COLO668 (cell line): ENCODE measurements around the gene GMPPB.
"Not testable (repeated sequence)": the region's sequence is repeated elsewhere in the genome, so short reads cannot be mapped to it uniquely, and the experiment has no call there.

Experiments used
- DNase-seq: peaks from one replicate; lab custom pipeline; 2025; ENCODE audit not compliant: unreplicated experiment; lab: John Stamatoyannopoulos, UW

The GMPPB gene

GRCh38 chr3:49694409-49695070, 29.2 kb downstream of the GMPPB start:
- DNase-seq: not testable (repeated sequence)

- not testable (repeated sequence) for DNase-seq
Observed at GRCh38 chr3:49691481-49691880, 32.3 kb downstream of the GMPPB start.

- DNase-seq: not testable (repeated sequence)
Observed at GRCh38 chr3:49690856-49691255, 32.9 kb downstream of the GMPPB start.

- not testable (repeated sequence) for DNase-seq
Observed at GRCh38 chr3:49689908-49690624, 33.7 kb downstream of the GMPPB start.

- DNase-seq: no peak
Observed at GRCh38 chr3:49689046-49689907, 34.5 kb downstream of the GMPPB start, which contains the start of the genes MST1 and RNF123. Gene MST1 (minus strand): TSS chr3:49689474. CDS start chr3:49688691, 783 bp downstream. Gene RNF123 (plus strand): TSS chr3:49689557. CDS start chr3:49691166, 1,609 bp downstream.

- DNase-seq: not testable (repeated sequence)
Observed at GRCh38 chr3:49688338-49689045, 35.3 kb downstream of the GMPPB start.

GRCh38 chr3:49687424-49687795, 36.3 kb downstream of the GMPPB start:
- DNase-seq: not testable (repeated sequence)

- DNase-seq: not testable (repeated sequence)
Observed at GRCh38 chr3:49686769-49687423, 36.9 kb downstream of the GMPPB start.

GRCh38 chr3:49686346-49686745, 37.4 kb downstream of the GMPPB start:
- DNase-seq: not testable (repeated sequence)

GRCh38 chr3:49685846-49686245, 37.9 kb downstream of the GMPPB start:
- not testable (repeated sequence) for DNase-seq

- not testable (repeated sequence) for DNase-seq
Observed at GRCh38 chr3:49685103-49685502, 38.6 kb downstream of the GMPPB start.

- not testable (repeated sequence) for DNase-seq
Observed at GRCh38 chr3:49684453-49684852, 39.3 kb downstream of the GMPPB start.

- DNase-seq: no peak
Observed at GRCh38 chr3:49683162-49683561, 40.6 kb downstream of the GMPPB start.

- DNase-seq: no peak
Observed at GRCh38 chr3:49681543-49681942, 42.2 kb downstream of the GMPPB start.

GRCh38 chr3:49681232-49681522, 42.6 kb downstream of the GMPPB start:
- DNase-seq: no peak

- no peak for DNase-seq
Observed at GRCh38 chr3:49680493-49681231, 43.1 kb downstream of the GMPPB start.

GRCh38 chr3:49675912-49676311, 47.8 kb downstream of the GMPPB start:
- DNase-seq: no peak

- DNase-seq: no peak
Observed at GRCh38 chr3:49674497-49674983, 49.2 kb downstream of the GMPPB start.

GRCh38 chr3:49673715-49674496, 49.8 kb downstream of the GMPPB start, which contains the start of gene APEH:
Gene APEH (plus strand): TSS chr3:49674351. CDS start chr3:49674402, 51 bp downstream.
- no peak for DNase-seq
